Activated naive CD4-positive, alpha-beta T cell treated with anti-CD3 and anti-CD28 coated beads for 36 hours (primary cell): ENCODE results near the gene SCYL1. TPM values are rescaled to one million over a fixed set of nuclear protein-coding genes. Genes with fewer than 3 reads are reported as not detected.

Experiments
- CTCF ChIA-PET: fragments of 350-600 bp; sonication (Branson Sonifier 250); formaldehyde crosslinking; loops from one replicate; lab custom pipeline; 2021; ENCODE audit warnings: antibody characterized with exemption; lab: Charles Lee
- DNase-seq: peaks from one replicate; pipeline ENCODE4 v3.0.0-alpha.2; 2020
- H3K27ac Mint-ChIP-seq: one replicate; pipeline ENCODE4 v1.8.0; 2021; ENCODE audit warnings: mild to moderate bottlenecking, mixed read lengths
- H3K27me3 Mint-ChIP-seq: one replicate; pipeline ENCODE4 v1.8.0; 2021; ENCODE audit warnings: low read depth, mixed read lengths
- H3K36me3 Mint-ChIP-seq: one replicate; pipeline ENCODE4 v1.8.0; 2021; ENCODE audit warnings: low read depth, mixed read lengths
- H3K4me1 Mint-ChIP-seq: one replicate; pipeline ENCODE4 v1.8.0; 2021; ENCODE audit warnings: low read depth, mixed read lengths
- H3K4me3 Mint-ChIP-seq: one replicate; pipeline ENCODE4 v1.8.0; 2021; ENCODE audit warnings: mild to moderate bottlenecking, moderate library complexity, mixed read lengths
- H3K9me3 Mint-ChIP-seq: one replicate; pipeline ENCODE4 v1.8.0; 2021; ENCODE audit warnings: mixed read lengths
- intact Hi-C: fragments of 100-400 bp; cut with micrococcal nuclease; formaldehyde crosslinking; loops from one replicate; pipeline ENCODE4 v1.15.1; 2023
- total RNA-seq, 2 experiments: library from RNA; stranded (reverse); gene quantifications; one replicate each; pipeline ENCODE4 v1.2.3, GENCODE V29; 2021

The SCYL1 gene
- total RNA-seq, 2 experiments from 2014 or later: 57.9 to 58.3 TPM

DNA sequence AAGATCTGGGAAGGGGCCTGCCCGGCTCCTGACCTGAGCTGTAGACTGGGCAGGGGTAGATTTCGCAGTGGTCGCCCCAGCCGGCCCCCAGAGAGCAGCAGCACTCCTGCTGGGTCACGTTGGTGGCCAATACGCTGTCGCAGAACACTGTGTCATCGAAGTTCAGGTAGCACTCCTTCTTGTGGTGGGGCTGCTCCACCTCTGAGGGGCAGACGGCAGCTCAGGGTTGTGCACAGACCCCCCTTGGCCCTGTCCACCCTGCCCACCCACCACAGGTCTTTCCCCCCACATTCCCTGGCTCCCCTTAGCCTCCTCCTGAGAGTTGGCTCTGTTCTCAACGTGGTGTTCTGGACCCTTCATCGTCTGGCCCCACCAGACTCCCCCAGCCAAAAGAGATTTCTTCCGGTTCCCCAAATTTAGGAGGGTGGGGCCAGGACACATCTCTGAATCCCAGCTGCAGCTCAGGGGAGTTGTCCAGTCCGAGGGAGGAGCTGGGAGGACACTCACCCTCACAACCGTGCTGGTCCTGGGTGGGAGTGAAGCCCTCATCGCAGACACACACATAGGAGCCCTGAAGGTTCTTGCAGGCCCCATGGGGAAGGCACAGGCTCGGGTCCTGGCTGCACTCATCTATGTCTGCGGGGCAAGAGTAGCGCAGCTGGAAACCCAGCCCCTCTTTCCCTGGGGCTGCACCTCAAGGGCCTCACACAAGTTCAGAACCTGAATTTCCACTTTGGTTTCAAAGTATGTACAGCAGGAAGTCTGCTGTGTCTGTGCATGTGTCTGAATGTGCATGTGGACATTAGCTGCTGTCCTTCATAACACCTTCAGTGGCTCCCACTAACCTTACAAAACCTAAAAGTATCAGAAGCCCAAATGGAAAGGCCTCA is 16.5 kb downstream of the SCYL1 start:
- Mint-ChIP-seq H3K36me3 (peaks cover 1% of the 10 kb centered on the region), H3K27ac (peak overlapping the region; percentile 82), H3K27me3 (no peaks in the 10 kb centered on the region), H3K9me3 (no peaks in the 10 kb centered on the region), H3K4me3 (peak overlapping the region; percentile 80), H3K4me1 (peaks cover 23% of the 10 kb centered on the region)
- CTCF ChIA-PET: interaction anchor here (0.7 to 4.0 kb wide), 26 partner anchors 8 to 167 kb away, joined by 3 to 86 read pairs (median 7); partner anchors contain the start of genes EHBP1L1, FAM89B, KCNK7 and RELA
- intact Hi-C loops: loop anchor here (1.0 to 2.0 kb wide), 3 partner anchors 11 to 52 kb away; no protein-coding TSS in a partner anchor
- DNase-seq: no peak

DNA sequence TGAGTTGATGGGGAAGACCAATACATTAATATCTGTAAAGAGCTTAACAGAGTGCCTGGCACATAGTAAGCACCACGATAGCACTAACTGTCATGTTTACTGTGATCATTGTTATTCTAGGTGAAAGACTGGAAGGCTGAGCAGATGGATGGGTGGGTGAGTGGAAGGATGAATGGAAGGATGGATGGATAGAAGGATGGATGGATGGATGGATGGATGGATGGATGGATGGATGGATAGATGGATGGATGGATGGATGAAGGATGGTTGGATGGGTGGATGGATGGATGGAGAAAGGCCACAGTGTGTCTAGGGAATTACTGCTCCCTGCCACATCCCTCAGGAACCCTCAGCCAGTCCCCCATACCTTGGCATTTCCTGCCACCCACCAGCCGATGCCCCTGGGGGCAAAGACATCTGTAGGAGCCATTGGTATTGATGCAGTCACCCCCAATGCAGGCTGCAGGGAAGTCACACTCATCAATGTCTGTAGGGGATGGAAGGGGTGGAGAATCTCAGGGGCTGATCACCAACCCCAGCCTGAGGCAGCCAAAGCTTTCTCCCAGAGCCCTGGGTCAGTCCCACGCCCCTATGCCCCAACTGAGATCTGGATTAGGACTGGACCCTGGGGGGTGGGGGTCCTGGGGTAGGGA is 18.0 kb downstream of the SCYL1 start:
- DNase-seq: no peak
- intact Hi-C loops: no loop called here
- Mint-ChIP-seq H3K27me3 (no peaks in the 10 kb centered on the region), H3K36me3 (no peaks in the 10 kb centered on the region), H3K27ac (no peak overlapping the region), H3K4me3 (no peak overlapping the region), H3K9me3 (no peaks in the 10 kb centered on the region), H3K4me1 (peaks cover 29% of the 10 kb centered on the region)
- CTCF ChIA-PET: interaction anchor here (3.3 to 4.0 kb wide), 4 partner anchors 28 to 51 kb away, joined by 19 to 86 read pairs (median 32); partner anchors contain the start of genes EHBP1L1, FAM89B and ZNRD2

DNA sequence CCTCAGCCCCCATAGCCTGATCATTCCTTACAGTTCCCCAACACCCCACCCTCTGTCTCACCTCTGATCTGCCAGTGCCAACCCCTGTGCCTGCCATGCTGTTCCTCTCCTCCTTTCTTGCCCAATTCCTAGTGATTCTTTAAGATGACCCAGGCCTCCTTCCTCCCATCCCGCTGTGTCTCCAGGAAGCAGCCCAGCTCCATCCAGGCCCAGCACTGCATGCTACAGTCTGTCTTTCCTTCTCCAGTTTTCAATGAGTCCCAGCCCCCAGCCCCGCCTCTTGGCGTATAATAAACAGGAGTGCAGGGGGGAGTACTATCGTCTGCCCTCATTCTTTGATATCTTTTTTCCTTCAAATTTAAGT is 21.0 kb downstream of the SCYL1 start:
- no peaks in the 10 kb centered on the region for H3K27me3 Mint-ChIP-seq
- no peaks in the 10 kb centered on the region for H3K9me3 Mint-ChIP-seq
- no peak for DNase-seq
- CTCF ChIA-PET: interaction anchor here (0.6 kb wide), 1 partner anchor 179 kb away, joined by 4 read pairs; no protein-coding TSS in a partner anchor
- H3K4me1 Mint-ChIP-seq: peaks cover 39% of the 10 kb centered on the region
- peaks cover 7% of the 10 kb centered on the region for H3K36me3 Mint-ChIP-seq
- peak overlapping the region; percentile 71 for H3K4me3 Mint-ChIP-seq
- peak overlapping the region; percentile 39 for H3K27ac Mint-ChIP-seq
- intact Hi-C loops: loop anchor here (1.0 kb wide), 1 partner anchor 24 kb away; the partner anchor contains the start of gene ZNRD2

DNA sequence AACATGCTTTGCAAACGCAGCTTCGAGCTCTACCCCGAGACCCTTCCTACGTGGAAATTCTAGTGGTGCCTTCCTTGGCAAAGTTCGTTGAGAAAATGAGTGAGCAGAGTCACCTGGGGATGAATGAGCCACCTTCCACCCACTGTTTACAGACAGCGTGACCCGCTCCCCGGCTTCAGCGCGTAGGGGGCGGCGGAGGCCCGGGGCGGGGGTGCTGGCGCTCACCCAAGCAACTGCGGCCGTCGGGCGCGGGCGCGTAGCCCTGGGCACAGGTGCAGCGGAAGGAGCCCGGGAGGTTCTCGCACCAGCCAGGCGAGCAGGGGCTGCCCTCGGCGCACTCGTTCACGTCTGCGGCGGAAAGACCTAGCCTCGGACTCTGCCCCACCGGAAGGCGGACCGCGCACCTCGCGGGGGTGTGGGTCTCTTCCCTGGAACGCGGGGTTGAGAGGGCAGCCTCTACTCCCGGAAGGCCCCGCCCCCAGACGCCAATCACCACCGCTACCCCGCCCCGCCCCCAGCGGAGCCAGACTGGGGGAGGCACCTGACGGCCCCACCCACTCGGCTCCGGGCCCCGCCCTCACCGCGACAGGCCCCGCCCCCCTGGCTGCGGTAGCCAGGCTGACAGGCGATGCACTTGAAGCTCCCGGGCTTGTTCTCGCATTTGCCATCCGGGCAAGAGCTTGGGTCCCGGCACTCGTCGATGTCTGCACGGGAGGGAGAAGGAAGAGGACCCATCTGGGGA is 21.5 kb downstream of the SCYL1 start:
- H3K4me1 Mint-ChIP-seq: peaks cover 36% of the 10 kb centered on the region
- peak overlapping the region; percentile 72 for H3K27ac Mint-ChIP-seq
- H3K4me3 Mint-ChIP-seq: peak overlapping the region; percentile 71
- H3K27me3 Mint-ChIP-seq: no peaks in the 10 kb centered on the region
- CTCF ChIA-PET: interaction anchor here (0.6 to 1.4 kb wide), 4 partner anchors 20 to 179 kb away, joined by 3 to 5 read pairs (median 4); no protein-coding TSS in a partner anchor
- peaks cover 9% of the 10 kb centered on the region for H3K36me3 Mint-ChIP-seq
- no peaks in the 10 kb centered on the region for H3K9me3 Mint-ChIP-seq
- intact Hi-C loops: loop anchor here (1.0 kb wide), 1 partner anchor 24 kb away; the partner anchor contains the start of gene ZNRD2
- peak; percentile 98 for DNase-seq

DNA sequence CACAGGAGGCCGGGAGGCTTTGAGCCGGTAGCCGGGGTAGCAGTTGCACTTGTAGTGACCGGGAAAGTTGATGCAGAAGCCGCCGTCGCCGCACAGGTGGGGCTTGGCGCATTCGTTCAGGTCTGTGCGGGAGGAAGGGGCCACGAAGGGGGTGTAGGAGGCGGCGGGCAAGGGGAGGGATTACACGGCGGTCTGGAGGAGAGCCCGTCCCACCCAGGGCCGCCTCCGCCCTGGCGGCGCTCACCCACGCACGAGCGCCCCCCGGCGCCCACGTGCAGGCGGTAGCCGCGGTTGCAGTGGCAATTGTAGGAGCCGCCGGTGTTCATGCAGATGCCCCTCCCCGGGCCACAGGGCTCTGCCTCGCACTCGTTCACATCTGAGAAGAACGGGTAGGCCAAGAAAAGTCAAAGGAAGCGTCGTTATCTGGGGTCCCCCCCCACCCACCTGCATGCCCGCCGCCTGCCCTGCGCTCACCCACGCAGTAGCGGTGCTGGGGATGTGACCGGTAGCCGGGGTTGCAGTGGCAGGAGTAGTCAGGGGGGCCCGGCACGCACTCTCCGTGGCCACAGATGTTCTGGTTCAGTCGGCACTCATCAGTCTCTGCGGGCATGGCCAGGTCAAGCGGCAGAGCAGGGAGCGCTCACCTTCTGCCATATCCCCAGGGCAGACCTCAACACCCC is 22.7 kb downstream of the SCYL1 start:
- DNase-seq: no peak
- Mint-ChIP-seq H3K36me3 (peaks cover 15% of the 10 kb centered on the region), H3K27ac (no peak overlapping the region), H3K4me3 (no peak overlapping the region), H3K9me3 (no peaks in the 10 kb centered on the region), H3K27me3 (no peaks in the 10 kb centered on the region), H3K4me1 (peaks cover 40% of the 10 kb centered on the region)
- CTCF ChIA-PET: interaction anchor here (0.8 to 2.8 kb wide), 3 partner anchors 7 to 167 kb away, joined by 3 to 10 read pairs (median 5); no protein-coding TSS in a partner anchor
- intact Hi-C loops: no loop called here

DNA sequence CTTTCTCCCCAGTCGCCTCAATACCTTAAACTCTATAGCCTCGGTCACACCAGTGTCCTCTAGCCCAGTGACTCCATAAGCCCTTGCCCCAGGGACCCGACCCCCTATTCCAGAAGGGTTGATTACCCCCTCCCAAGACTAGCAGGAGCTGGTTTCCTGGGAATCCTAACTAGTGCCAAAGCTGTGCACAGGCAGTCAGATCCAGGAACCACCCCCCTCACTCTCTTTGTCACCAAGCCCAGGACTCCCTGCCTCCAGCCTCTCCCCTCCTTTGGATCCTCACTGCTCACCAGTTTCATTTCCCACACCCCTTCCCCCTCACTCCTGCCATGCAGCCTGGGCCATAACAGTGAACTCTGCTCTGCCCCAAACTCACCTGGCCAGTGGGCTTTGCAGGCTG is 23.5 kb downstream of the SCYL1 start:
- H3K36me3 Mint-ChIP-seq: peaks cover 15% of the 10 kb centered on the region

DNA sequence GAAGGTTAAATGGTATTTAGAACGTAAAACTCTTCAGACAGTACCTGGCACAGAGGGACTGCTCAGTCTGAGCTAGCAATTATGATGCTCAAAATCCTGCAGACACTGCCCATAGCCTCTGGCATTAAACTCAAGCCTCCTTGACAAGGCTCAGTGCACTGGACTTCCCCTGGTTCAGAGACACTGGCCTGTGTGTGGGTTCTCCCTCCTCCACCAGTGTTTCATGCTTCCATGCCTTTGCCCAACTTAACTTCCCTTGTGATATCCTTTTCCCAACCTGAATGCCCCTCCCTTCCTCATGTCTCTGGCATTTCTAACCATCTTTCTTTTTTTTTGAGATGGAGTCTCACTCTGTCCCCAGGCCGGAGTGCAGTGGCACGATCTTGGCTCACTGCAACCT is 24.2 kb downstream of the SCYL1 start:
- DNase-seq: no peak
- Mint-ChIP-seq H3K27ac (no peak overlapping the region), H3K4me1 (peaks cover 46% of the 10 kb centered on the region), H3K4me3 (no peak overlapping the region), H3K27me3 (no peaks in the 10 kb centered on the region), H3K9me3 (no peaks in the 10 kb centered on the region), H3K36me3 (peaks cover 15% of the 10 kb centered on the region)
- intact Hi-C loops: no loop called here
- CTCF ChIA-PET: interaction anchor here (1.0 to 2.8 kb wide), 3 partner anchors 8 to 24 kb away, joined by 4 to 10 read pairs (median 4); partner anchors contain the start of gene FAM89B

More for the DNA sequence above, 23.5 kb downstream of the SCYL1 start:
- DNase-seq: no peak
- peak overlapping the region; percentile 11 for H3K4me3 Mint-ChIP-seq
- CTCF ChIA-PET: interaction anchor here (0.6 to 2.8 kb wide), 4 partner anchors 8 to 136 kb away, joined by 3 to 10 read pairs (median 4); partner anchors contain the start of gene FAM89B
- peak overlapping the region; percentile 28 for H3K27ac Mint-ChIP-seq
- no peaks in the 10 kb centered on the region for H3K9me3 Mint-ChIP-seq
- intact Hi-C loops: no loop called here
- H3K4me1 Mint-ChIP-seq: peaks cover 47% of the 10 kb centered on the region
- H3K27me3 Mint-ChIP-seq: no peaks in the 10 kb centered on the region

DNA sequence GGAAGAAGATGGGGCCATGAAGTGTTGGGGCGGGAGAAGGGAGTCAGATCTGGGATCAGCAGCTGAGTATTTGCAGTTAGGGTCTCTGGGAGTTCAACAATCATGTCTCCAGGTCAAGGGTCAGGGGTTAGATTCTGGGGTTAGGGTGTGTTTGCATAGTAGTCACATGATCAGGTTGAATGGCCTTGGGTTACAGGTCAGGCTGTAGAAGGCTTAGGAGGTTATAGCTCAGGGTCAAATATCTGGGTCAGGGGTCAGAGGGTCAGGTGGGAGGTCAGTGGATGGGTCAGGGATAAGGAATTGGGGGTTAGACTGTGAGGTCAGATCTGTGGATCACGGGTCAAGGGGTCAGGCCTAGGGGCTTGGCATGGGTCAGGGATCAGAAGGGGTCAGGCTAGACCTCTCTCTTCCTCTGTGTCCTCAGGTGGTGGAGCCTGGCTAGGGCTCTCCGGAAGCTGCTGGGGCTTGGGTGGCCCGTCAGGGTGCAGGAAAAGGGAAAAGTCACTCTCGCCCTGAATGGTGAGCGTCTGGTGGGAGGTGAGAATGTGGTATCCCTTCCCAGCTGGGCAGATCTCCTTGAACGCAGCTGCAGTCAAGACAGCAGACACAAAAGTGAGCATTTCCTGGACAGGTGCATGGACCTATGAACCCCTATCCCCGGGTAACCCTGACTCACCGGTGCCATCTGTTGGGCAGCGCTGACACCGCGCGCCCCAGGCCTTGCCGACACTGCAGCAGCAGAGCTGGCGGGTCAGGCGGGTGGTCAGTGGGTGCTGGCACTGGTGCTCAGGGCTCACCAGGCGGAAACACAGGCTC is 26.9 kb downstream of the SCYL1 start:
- H3K4me1 Mint-ChIP-seq: peaks cover 63% of the 10 kb centered on the region
- CTCF ChIA-PET: interaction anchor here (0.6 to 2.2 kb wide), 6 partner anchors 9 to 182 kb away, joined by 3 to 21 read pairs (median 4); partner anchors contain the start of gene FAM89B
- H3K27ac Mint-ChIP-seq: peak overlapping the region; percentile 61
- H3K9me3 Mint-ChIP-seq: no peaks in the 10 kb centered on the region
- peak; percentile 76 for DNase-seq
- no peaks in the 10 kb centered on the region for H3K27me3 Mint-ChIP-seq
- H3K4me3 Mint-ChIP-seq: no peak overlapping the region
- intact Hi-C loops: loop anchor here (1.0 kb wide), 1 partner anchor 10 kb away; no protein-coding TSS in a partner anchor
- H3K36me3 Mint-ChIP-seq: peaks cover 15% of the 10 kb centered on the region

DNA sequence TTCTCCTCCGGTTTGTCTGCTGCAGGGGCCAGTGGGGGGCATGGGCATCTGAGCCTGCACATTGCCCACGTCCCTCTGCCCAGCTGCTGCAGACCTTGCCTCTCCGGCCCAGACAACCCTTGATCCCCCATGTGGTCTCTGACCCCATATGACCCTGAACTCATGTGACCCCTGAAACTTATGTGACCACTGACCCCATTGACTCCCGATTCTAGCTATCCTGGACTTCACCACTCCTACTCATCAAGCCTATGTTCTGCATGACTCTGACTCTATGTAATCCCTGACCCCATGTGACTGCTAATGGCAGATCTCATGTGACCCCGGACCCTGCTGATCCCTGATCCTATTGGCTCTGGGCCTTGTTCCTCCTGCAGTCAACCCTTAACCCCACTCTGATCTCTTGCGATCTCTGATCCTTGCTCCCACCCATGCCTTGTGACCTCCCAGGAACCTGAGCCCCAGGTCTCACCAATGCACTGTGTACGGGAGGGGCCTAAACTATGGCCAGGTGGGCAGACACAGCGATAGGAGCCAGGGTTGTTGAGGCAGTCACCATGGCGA is 27.6 kb downstream of the SCYL1 start:
- H3K4me1 Mint-ChIP-seq: peaks cover 66% of the 10 kb centered on the region
- no peak for DNase-seq
- CTCF ChIA-PET: interaction anchor here (0.6 to 2.2 kb wide), 7 partner anchors 9 to 501 kb away, joined by 3 to 21 read pairs (median 4); partner anchors contain the start of gene FAM89B
- no peaks in the 10 kb centered on the region for H3K9me3 Mint-ChIP-seq
- H3K4me3 Mint-ChIP-seq: no peak overlapping the region
- intact Hi-C loops: loop anchor here (1.0 kb wide), 1 partner anchor 11 kb away; no protein-coding TSS in a partner anchor
- no peaks in the 10 kb centered on the region for H3K27me3 Mint-ChIP-seq
- H3K36me3 Mint-ChIP-seq: peaks cover 15% of the 10 kb centered on the region
- H3K27ac Mint-ChIP-seq: no peak overlapping the region

DNA sequence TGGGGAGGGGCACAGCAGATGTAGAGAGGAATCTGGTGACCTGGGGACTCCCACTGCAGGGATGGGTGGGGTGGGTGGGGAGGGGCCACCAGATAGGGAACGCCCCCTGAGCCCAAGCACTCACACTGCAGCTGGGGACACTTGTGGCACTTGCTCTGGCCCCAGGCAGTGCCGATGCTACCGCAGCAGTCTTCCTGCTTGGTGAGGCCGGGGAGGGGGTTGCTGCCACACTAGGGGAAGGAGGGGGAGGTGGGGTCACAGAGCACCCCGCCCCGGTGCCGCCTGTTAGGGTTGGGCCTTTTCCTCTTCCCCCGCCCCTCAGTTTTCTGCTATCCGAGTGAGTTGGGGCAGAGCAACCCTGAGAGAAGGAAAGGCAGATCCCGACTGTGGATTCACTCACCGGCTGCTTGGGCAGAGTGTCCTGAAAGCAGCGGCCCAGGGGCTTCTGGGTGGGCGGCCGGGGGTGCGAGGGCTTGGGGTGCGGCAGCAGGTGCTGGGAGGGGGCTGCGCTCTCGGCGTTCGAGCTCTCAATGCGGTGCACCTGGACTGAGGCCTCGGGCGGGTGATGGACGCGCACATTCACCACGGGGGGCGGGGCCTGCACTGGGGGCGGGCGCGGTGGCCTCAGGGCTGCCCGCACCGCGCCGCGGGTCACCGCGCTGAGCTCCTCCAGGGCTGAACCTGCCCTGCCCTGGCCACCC is 28.6 kb downstream of the SCYL1 start:
- H3K36me3 Mint-ChIP-seq: peaks cover 13% of the 10 kb centered on the region
- no peak overlapping the region for H3K27ac Mint-ChIP-seq
- intact Hi-C loops: no loop called here
- H3K27me3 Mint-ChIP-seq: no peaks in the 10 kb centered on the region
- H3K4me3 Mint-ChIP-seq: peak overlapping the region; percentile 49
- no peaks in the 10 kb centered on the region for H3K9me3 Mint-ChIP-seq
- peaks cover 59% of the 10 kb centered on the region for H3K4me1 Mint-ChIP-seq
- DNase-seq: peak; percentile 86
- CTCF ChIA-PET: interaction anchor here (0.6 to 1.3 kb wide), 2 partner anchors 8 to 139 kb away, joined by 3 to 4 read pairs; no protein-coding TSS in a partner anchor
